Measurements from ENCODE around the gene MACROH2A1. TPM values are rescaled to one million over a fixed set of nuclear protein-coding genes. Genes with fewer than 3 reads are reported as not detected.

MACROH2A1 gene
- total RNA-seq, 1 donor from 2014 or later, result 150 TPM

- no peak for DNase-seq (ENCODE audit: extremely low read depth, low read depth, low spot score)
Measured at GRCh38 chr5:135357685-135358084, 41.3 kb downstream of the MACROH2A1 start.

GRCh38 chr5:135356522-135357318, 42.3 kb downstream of the MACROH2A1 start:
- DNase-seq (ENCODE audit: extremely low read depth, low read depth, low spot score), result no peak

- no peak for DNase-seq (ENCODE audit: extremely low read depth, low read depth, low spot score)
Measured at GRCh38 chr5:135355169-135355568, 43.9 kb downstream of the MACROH2A1 start.

- DNase-seq (ENCODE audit: extremely low read depth, low read depth, low spot score), result no peak
Measured at GRCh38 chr5:135353952-135354721, 44.9 kb downstream of the MACROH2A1 start.

GRCh38 chr5:135350536-135350935, 48.5 kb downstream of the MACROH2A1 start:
- no peak for DNase-seq (ENCODE audit: extremely low read depth, low read depth, low spot score)

GRCh38 chr5:135349886-135350285, 49.1 kb downstream of the MACROH2A1 start:
- no peak for DNase-seq (ENCODE audit: extremely low read depth, low read depth, low spot score)

GRCh38 chr5:135349451-135349850, 49.6 kb downstream of the MACROH2A1 start:
- DNase-seq (ENCODE audit: extremely low read depth, low read depth, low spot score), result no peak

- DNase-seq (ENCODE audit: extremely low read depth, low read depth, low spot score), result no peak
Measured at GRCh38 chr5:135348918-135349317, 50.1 kb downstream of the MACROH2A1 start.

GRCh38 chr5:135347392-135347791, 51.6 kb downstream of the MACROH2A1 start:
- DNase-seq (ENCODE audit: extremely low read depth, low read depth, low spot score), result no peak

- no peak for DNase-seq (ENCODE audit: extremely low read depth, low read depth, low spot score)
Measured at GRCh38 chr5:135345956-135346731, 52.9 kb downstream of the MACROH2A1 start.

GRCh38 chr5:135344349-135344748, 54.7 kb downstream of the MACROH2A1 start:
- DNase-seq (ENCODE audit: extremely low read depth, low read depth, low spot score), result no peak

- no peak for DNase-seq (ENCODE audit: extremely low read depth, low read depth, low spot score)
Measured at GRCh38 chr5:135343413-135343812, 55.6 kb downstream of the MACROH2A1 start.

GRCh38 chr5:135342551-135342875, 56.5 kb downstream of the MACROH2A1 start:
- DNase-seq (ENCODE audit: extremely low read depth, low read depth, low spot score), result no peak

- DNase-seq (ENCODE audit: extremely low read depth, low read depth, low spot score), result no peak
Measured at GRCh38 chr5:135341696-135342550, 57.1 kb downstream of the MACROH2A1 start.

GRCh38 chr5:135341016-135341666, 57.9 kb downstream of the MACROH2A1 start:
- DNase-seq (ENCODE audit: extremely low read depth, low read depth, low spot score), result no peak

- no peak for DNase-seq (ENCODE audit: extremely low read depth, low read depth, low spot score)
Measured at GRCh38 chr5:135340568-135340967, 58.5 kb downstream of the MACROH2A1 start.

GRCh38 chr5:135339623-135340022, 59.4 kb downstream of the MACROH2A1 start:
- no peak for DNase-seq (ENCODE audit: extremely low read depth, low read depth, low spot score)

GRCh38 chr5:135339189-135339588, 59.8 kb downstream of the MACROH2A1 start:
- DNase-seq (ENCODE audit: extremely low read depth, low read depth, low spot score), result no peak

GRCh38 chr5:135337064-135337463, 62.0 kb downstream of the MACROH2A1 start:
- no peak for DNase-seq (ENCODE audit: extremely low read depth, low read depth, low spot score)

Data from glomerular endothelial cell (primary cell).